Progenitor cell of endocrine pancreas (in vitro differentiated cells): ENCODE data around the gene UGT1A9. TPM values are rescaled to one million over a fixed set of nuclear protein-coding genes. Genes with fewer than 3 reads are reported as not detected.

Experiments
- DNase-seq: peaks from one replicate; pipeline ENCODE4 v3.0.0; 2021; ENCODE audit warnings: low spot score; ENCODE audit not compliant: unreplicated experiment
- H3K27ac Mint-ChIP-seq: 2 replicates; pipeline ENCODE4 v1.8.0; 2021; ENCODE audit warnings: mild to moderate bottlenecking, moderate library complexity, mixed read lengths
- H3K27me3 Mint-ChIP-seq: 2 replicates; pipeline ENCODE4 v1.8.0; 2021; ENCODE audit warnings: mixed read lengths
- H3K36me3 Mint-ChIP-seq: 2 replicates; pipeline ENCODE4 v1.8.0; 2022; ENCODE audit warnings: mixed read lengths; ENCODE audit not compliant: insufficient read depth
- H3K4me1 Mint-ChIP-seq: 2 replicates; pipeline ENCODE4 v1.8.0; 2021; ENCODE audit warnings: low read depth, mixed read lengths
- H3K4me3 Mint-ChIP-seq: 2 replicates; pipeline ENCODE4 v1.8.0; 2021; ENCODE audit warnings: low read depth, mild to moderate bottlenecking, moderate library complexity, mixed read lengths
- H3K9me3 Mint-ChIP-seq: 2 replicates; pipeline ENCODE4 v1.8.0; 2021; ENCODE audit warnings: low read depth, mixed read lengths
- CTCF ChIP-seq: fragments of 200-600 bp; sonication (generic); IDR thresholded peaks from one replicate; pipeline ENCODE4 v1.5.0; 2021; ENCODE audit warnings: antibody characterized with exemption, mild to moderate bottlenecking; ENCODE audit not compliant: unreplicated experiment
- total RNA-seq: library from RNA; stranded (reverse); gene quantifications from 2 replicates; pipeline ENCODE4 v1.2.1, GENCODE V29; 2021

UGT1A9 gene
- total RNA-seq, 1 donor from 2014 or later = not detected

- peak; percentile 5 for DNase-seq
- H3K9me3 Mint-ChIP-seq = peaks cover 5% of the 10 kb centered on the region
- H3K4me3 Mint-ChIP-seq = no peak overlapping the region
- no peak for TF ChIP-seq CTCF
- no peaks in the 10 kb centered on the region for H3K4me1 Mint-ChIP-seq
- no peak overlapping the region for H3K27ac Mint-ChIP-seq
- H3K36me3 Mint-ChIP-seq = no peaks in the 10 kb centered on the region
- H3K27me3 Mint-ChIP-seq = peaks cover 22% of the 10 kb centered on the region
Measured at GRCh38 chr2:233800208-233800607, 128.5 kb downstream of the UGT1A9 start.

GRCh38 chr2:233801357-233802131 lies 129.8 kb downstream of the UGT1A9 start:
- no peaks in the 10 kb centered on the region for H3K36me3 Mint-ChIP-seq
- H3K4me1 Mint-ChIP-seq = no peaks in the 10 kb centered on the region
- no peak overlapping the region for H3K27ac Mint-ChIP-seq
- peaks cover 26% of the 10 kb centered on the region for H3K27me3 Mint-ChIP-seq
- TF ChIP-seq CTCF = no peak
- no peak overlapping the region for H3K4me3 Mint-ChIP-seq
- no peak for DNase-seq
- peaks cover 5% of the 10 kb centered on the region for H3K9me3 Mint-ChIP-seq

- peaks cover 5% of the 10 kb centered on the region for H3K9me3 Mint-ChIP-seq
- H3K36me3 Mint-ChIP-seq = no peaks in the 10 kb centered on the region
- H3K27ac Mint-ChIP-seq = no peak overlapping the region
- no peaks in the 10 kb centered on the region for H3K4me1 Mint-ChIP-seq
- no peak for TF ChIP-seq CTCF
- H3K27me3 Mint-ChIP-seq = peaks cover 26% of the 10 kb centered on the region
- H3K4me3 Mint-ChIP-seq = no peak overlapping the region
- DNase-seq = no peak
Measured at GRCh38 chr2:233802132-233802815, 130.6 kb downstream of the UGT1A9 start.

GRCh38 chr2:233803292-233803911 lies 131.7 kb downstream of the UGT1A9 start:
- no peak for TF ChIP-seq CTCF
- Mint-ChIP-seq H3K27ac (no peak overlapping the region), H3K9me3 (peaks cover 5% of the 10 kb centered on the region), H3K36me3 (no peaks in the 10 kb centered on the region), H3K27me3 (peaks cover 26% of the 10 kb centered on the region), H3K4me3 (no peak overlapping the region), H3K4me1 (no peaks in the 10 kb centered on the region)
- DNase-seq = peak; percentile 6

GRCh38 chr2:233803994-233804393 lies 132.3 kb downstream of the UGT1A9 start:
- H3K36me3 Mint-ChIP-seq = no peaks in the 10 kb centered on the region
- no peak for TF ChIP-seq CTCF
- peaks cover 25% of the 10 kb centered on the region for H3K27me3 Mint-ChIP-seq
- DNase-seq = no peak
- H3K4me1 Mint-ChIP-seq = no peaks in the 10 kb centered on the region
- no peak overlapping the region for H3K4me3 Mint-ChIP-seq
- H3K27ac Mint-ChIP-seq = no peak overlapping the region
- peaks cover 5% of the 10 kb centered on the region for H3K9me3 Mint-ChIP-seq
